CD14-positive monocyte (primary cell): ENCODE results near the gene GNPAT. TPM values are rescaled to one million over a fixed set of nuclear protein-coding genes. Genes with fewer than 3 reads are reported as not detected.

Experiments used
- DNase-seq, 3 donors: peaks; one replicate each; pipeline ENCODE4 v3.0.0-alpha.2; 2011 to 2022
- H2AFZ ChIP-seq: 2 replicates; pipeline ENCODE4 v1.6.0; 2012; ENCODE audit warnings: mild to moderate bottlenecking, low read depth, low read length, inconsistent platforms; ENCODE audit not compliant: insufficient read depth, poor library complexity, severe bottlenecking
- H3K27ac ChIP-seq, 2 donors: 1 replicate in 1 of 2; 2 replicates in 1 of 2; pipeline ENCODE4 v1.5.1; 2012 to 2013; ENCODE audit warnings: low read length in 2 of 2, control low read depth in 1 of 2, inconsistent platforms in 1 of 2, low read depth in 1 of 2, mild to moderate bottlenecking in 1 of 2
- H3K27me3 ChIP-seq, 2 donors: one replicate each; pipeline versions ENCODE4 v1.6.0 to v1.6.1; 2011 to 2013; ENCODE audit warnings: low read length in 2 of 2; ENCODE audit not compliant: control insufficient read depth in 2 of 2, insufficient read depth in 2 of 2
- H3K36me3 ChIP-seq, 2 donors: replicated peaks in 1 of 2; 1 replicate in 1 of 2; 2 replicates in 1 of 2; pipeline versions ENCODE4 v1.5.1 to v1.6.1; 2012 to 2013; ENCODE audit warnings: low read length in 2 of 2, control low read depth in 1 of 2, inconsistent platforms in 1 of 2, mild to moderate bottlenecking in 1 of 2; ENCODE audit not compliant: insufficient read depth in 2 of 2, control insufficient read depth in 1 of 2
- H3K4me1 ChIP-seq, 2 donors: 1 replicate in 1 of 2; 2 replicates in 1 of 2; pipeline versions ENCODE4 v1.5.1 to v1.6.1; 2012 to 2013; ENCODE audit warnings: low read length in 2 of 2, control low read depth in 1 of 2, inconsistent platforms in 1 of 2, mild to moderate bottlenecking in 1 of 2, moderate library complexity in 1 of 2; ENCODE audit not compliant: insufficient read depth in 2 of 2, control insufficient read depth in 1 of 2
- H3K4me2 ChIP-seq: replicated peaks from 2 replicates; pipeline ENCODE3; 2012; ENCODE audit warnings: low read length, moderate library complexity, mild to moderate bottlenecking; ENCODE audit not compliant: poor library complexity, severe bottlenecking; ENCODE audit errors: extremely low read depth
- H3K4me3 ChIP-seq, 3 experiments: fragments of 200-600 bp in 1 of 3; sonication (generic) in 1 of 3; replicated peaks in 1 of 3; 1 replicate in 2 of 3; 2 replicates in 1 of 3; pipeline ENCODE4 v1.5.1; 2011 to 2013; ENCODE audit warnings: low read length in 3 of 3, mild to moderate bottlenecking in 3 of 3, control low read depth in 2 of 3, low read depth in 2 of 3, inconsistent platforms in 1 of 3, moderate library complexity in 1 of 3
- H3K79me2 ChIP-seq: 2 replicates; pipeline ENCODE4 v1.6.0; 2012; ENCODE audit warnings: mild to moderate bottlenecking, control low read depth, inconsistent platforms, low read length, moderate library complexity; ENCODE audit not compliant: insufficient read depth
- H3K9ac ChIP-seq: 2 replicates; pipeline ENCODE4 v1.6.0; 2017; ENCODE audit warnings: low read length, mild to moderate bottlenecking; ENCODE audit not compliant: insufficient read depth, poor library complexity, severe bottlenecking
- H3K9me3 ChIP-seq, 2 donors: replicated peaks in 1 of 2; 1 replicate in 1 of 2; 2 replicates in 1 of 2; pipeline versions ENCODE4 v1.5.1 to v1.6.1; 2012 to 2013; ENCODE audit warnings: low read length in 2 of 2, control low read depth in 1 of 2; ENCODE audit not compliant: control insufficient read depth in 1 of 2, insufficient read depth in 1 of 2
- H4K20me1 ChIP-seq: 2 replicates; pipeline ENCODE4 v1.6.0; 2012; ENCODE audit warnings: mild to moderate bottlenecking, low read length, control low read depth, moderate library complexity; ENCODE audit not compliant: insufficient read depth
- H3K27ac Mint-ChIP-seq, 7 donors: one replicate each; pipeline ENCODE4 v1.8.0; 2020; ENCODE audit warnings: mild to moderate bottlenecking in 7 of 7, mixed read lengths in 7 of 7, moderate library complexity in 6 of 7, inconsistent platforms in 2 of 7
- H3K27me3 Mint-ChIP-seq, 3 donors: one replicate each; pipeline ENCODE4 v1.8.0; 2021 to 2022; ENCODE audit warnings: low read depth in 3 of 3, mild to moderate bottlenecking in 3 of 3, mixed read lengths in 3 of 3, moderate library complexity in 3 of 3, inconsistent platforms in 1 of 3
- H3K36me3 Mint-ChIP-seq, 2 donors: one replicate each; pipeline ENCODE4 v1.8.0; 2020; ENCODE audit warnings: mixed read lengths in 2 of 2, inconsistent platforms in 1 of 2, mild to moderate bottlenecking in 1 of 2
- H3K4me1 Mint-ChIP-seq: one replicate; pipeline ENCODE4 v1.8.0; 2020; ENCODE audit warnings: mild to moderate bottlenecking, mixed read lengths
- H3K4me3 Mint-ChIP-seq, 2 donors: one replicate each; pipeline ENCODE4 v1.8.0; 2020; ENCODE audit warnings: mild to moderate bottlenecking in 2 of 2, mixed read lengths in 2 of 2, moderate library complexity in 1 of 2
- H3K9me3 Mint-ChIP-seq, 7 donors: one replicate each; pipeline ENCODE4 v1.8.0; 2020 to 2022; ENCODE audit warnings: mixed read lengths in 7 of 7, mild to moderate bottlenecking in 6 of 7, moderate library complexity in 6 of 7, inconsistent platforms in 2 of 7
- WGBS: methylation state at CpG from one replicate; pipeline ENCODE4 v1.1.5; 2013; ENCODE audit warnings: missing lambda C conversion rate; ENCODE audit not compliant: insufficient coverage; 5-methylcytosine and 5-hydroxymethylcytosine counted together
- intact Hi-C, 2 donors: fragments of 100-400 bp; cut with micrococcal nuclease; formaldehyde crosslinking; loops; one replicate each; pipeline versions ENCODE4 v1.15.0 to v1.15.1; 2023
- polyA plus RNA-seq, 3 donors: library from polyadenylated mRNA; depleted of rRNA in 1 of 3; unstranded in 2 of 3; stranded (reverse) in 1 of 3; fragments of 300-500 nt in 2 of 3; fragments of >200 nt in 1 of 3; fragmentation: Illumina TruSeq in 2 of 3; gene quantifications; 1 replicate in 2 of 3; 2 replicates in 1 of 3; pipeline ENCODE4 v1.2.3, GENCODE V29; 2012 to 2021
- TF ChIP-seq, protein P1 (sequence below): fragments of 200-600 bp; IDR thresholded peaks from one replicate; pipeline ENCODE4 v1.8.0; 2022; ENCODE audit warnings: antibody characterized with exemption, mild to moderate bottlenecking

GNPAT gene
- polyA plus RNA-seq, 3 donors = 20.8 to 40.3 (median 34.8) TPM

DNA sequence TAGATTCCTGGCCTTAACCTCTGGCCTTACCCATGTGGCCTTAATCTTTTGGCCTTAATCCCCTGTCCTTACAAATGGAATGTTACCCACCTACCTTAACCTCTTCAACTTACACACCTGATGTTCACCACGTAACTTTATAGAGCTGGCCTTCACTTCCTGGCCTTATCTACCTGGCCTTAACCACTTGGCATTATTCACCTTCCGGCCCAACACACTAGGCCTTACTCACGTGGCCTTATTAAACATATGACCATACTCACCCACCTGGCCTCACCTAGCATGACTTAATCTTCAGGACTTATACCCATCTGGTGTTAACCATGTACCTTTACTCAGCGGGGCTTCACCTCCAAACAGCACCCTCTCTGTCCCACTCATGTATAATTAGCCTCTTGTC, 54.9 kb downstream of the GNPAT start:
- H3K36me3 Mint-ChIP-seq = no peaks in the 10 kb centered on the region

DNA sequence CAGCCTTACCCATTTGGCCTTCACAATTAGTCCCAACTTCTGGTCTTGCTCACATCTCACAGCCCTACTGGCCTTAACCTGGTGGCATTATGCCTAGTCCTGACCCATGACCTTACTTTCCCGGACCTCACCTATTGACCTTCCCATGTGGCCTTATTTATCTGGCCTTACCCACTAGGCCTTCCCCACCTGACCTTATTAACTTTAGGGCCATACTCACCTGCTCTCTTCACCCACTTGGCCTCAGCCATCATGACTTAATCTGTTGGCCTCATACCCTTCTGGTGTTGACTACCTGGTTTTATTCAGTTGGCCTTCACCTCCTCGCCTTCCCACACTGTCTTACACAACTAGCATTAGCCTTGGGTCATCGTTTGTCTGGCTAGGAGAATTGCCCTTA, 61.0 kb downstream of the GNPAT start:
- intact Hi-C loops = no loop called here
- 100% methylated on average over 2 of the region's 3 CpGs for WGBS

More for the DNA sequence above, 54.9 kb downstream of the GNPAT start:
- intact Hi-C loops = no loop called here
- Histone ChIP-seq H4K20me1 (no peaks in the 10 kb centered on the region), H3K27me3 (no peaks in the 10 kb centered on the region), H2AFZ (no peak overlapping the region), H3K4me3 (no peak overlapping the region), H3K79me2 (no peaks in the 10 kb centered on the region), H3K36me3 (no peaks in the 10 kb centered on the region), H3K4me2 (no peak overlapping the region), H3K27ac (no peak overlapping the region), H3K9me3 (no peaks in the 10 kb centered on the region), H3K4me1 (no peaks in the 10 kb centered on the region), H3K9ac (no peak overlapping the region)
- no peak for DNase-seq
- Mint-ChIP-seq H3K4me1 (no peaks in the 10 kb centered on the region), H3K27me3 (peaks cover 0 to 2% (median 1%) of the 10 kb centered on the region in 3 donors), H3K27ac (no peak overlapping the region), H3K4me3 (no peak overlapping the region), H3K9me3 (no peaks in the 10 kb centered on the region)
- TF ChIP-seq, protein P1, sequence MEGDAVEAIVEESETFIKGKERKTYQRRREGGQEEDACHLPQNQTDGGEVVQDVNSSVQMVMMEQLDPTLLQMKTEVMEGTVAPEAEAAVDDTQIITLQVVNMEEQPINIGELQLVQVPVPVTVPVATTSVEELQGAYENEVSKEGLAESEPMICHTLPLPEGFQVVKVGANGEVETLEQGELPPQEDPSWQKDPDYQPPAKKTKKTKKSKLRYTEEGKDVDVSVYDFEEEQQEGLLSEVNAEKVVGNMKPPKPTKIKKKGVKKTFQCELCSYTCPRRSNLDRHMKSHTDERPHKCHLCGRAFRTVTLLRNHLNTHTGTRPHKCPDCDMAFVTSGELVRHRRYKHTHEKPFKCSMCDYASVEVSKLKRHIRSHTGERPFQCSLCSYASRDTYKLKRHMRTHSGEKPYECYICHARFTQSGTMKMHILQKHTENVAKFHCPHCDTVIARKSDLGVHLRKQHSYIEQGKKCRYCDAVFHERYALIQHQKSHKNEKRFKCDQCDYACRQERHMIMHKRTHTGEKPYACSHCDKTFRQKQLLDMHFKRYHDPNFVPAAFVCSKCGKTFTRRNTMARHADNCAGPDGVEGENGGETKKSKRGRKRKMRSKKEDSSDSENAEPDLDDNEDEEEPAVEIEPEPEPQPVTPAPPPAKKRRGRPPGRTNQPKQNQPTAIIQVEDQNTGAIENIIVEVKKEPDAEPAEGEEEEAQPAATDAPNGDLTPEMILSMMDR = no peak
- WGBS = 98% methylated on average over 4 of the region's 4 CpGs

More for the DNA sequence above, 61.0 kb downstream of the GNPAT start:
- H2AFZ ChIP-seq = no peak overlapping the region
- no peak overlapping the region for H3K4me2 ChIP-seq
- Mint-ChIP-seq H3K36me3 (no peaks in the 10 kb centered on the region), H3K27me3 (no peaks in the 10 kb centered on the region), H3K27ac (no peak overlapping the region), H3K9me3 (peaks cover 0 to 3% (median 0%) of the 10 kb centered on the region in 7 donors), H3K4me1 (no peaks in the 10 kb centered on the region), H3K4me3 (no peak overlapping the region)
- no peaks in the 10 kb centered on the region for H3K9me3 ChIP-seq
- no peak overlapping the region for H3K4me3 ChIP-seq
- H3K27ac ChIP-seq = no peak overlapping the region
- no peaks in the 10 kb centered on the region for H3K79me2 ChIP-seq
- H3K9ac ChIP-seq = no peak overlapping the region
- H3K4me1 ChIP-seq = no peaks in the 10 kb centered on the region
- H3K27me3 ChIP-seq = no peaks in the 10 kb centered on the region
- DNase-seq = no peak
- TF ChIP-seq, protein P1 = no peak
- no peaks in the 10 kb centered on the region for H3K36me3 ChIP-seq
- H4K20me1 ChIP-seq = no peaks in the 10 kb centered on the region
